Activated CD8-positive, alpha-beta memory T cell treated with anti-CD3 and anti-CD28 coated beads, Interleukin-2, amount 50 U/mL, for 1 hour (primary cell): Measurements from ENCODE around the gene CD79A.
"Not testable (repeated sequence)": the region's sequence is repeated elsewhere in the genome, so short reads cannot be mapped to it uniquely, and the experiment has no call there.

ENCODE experiments used
- DNase-seq: peaks from one replicate; pipeline ENCODE4 v3.0.0-alpha.2; 2020; ENCODE audit errors: extremely low read depth

CD79A gene

DNA sequence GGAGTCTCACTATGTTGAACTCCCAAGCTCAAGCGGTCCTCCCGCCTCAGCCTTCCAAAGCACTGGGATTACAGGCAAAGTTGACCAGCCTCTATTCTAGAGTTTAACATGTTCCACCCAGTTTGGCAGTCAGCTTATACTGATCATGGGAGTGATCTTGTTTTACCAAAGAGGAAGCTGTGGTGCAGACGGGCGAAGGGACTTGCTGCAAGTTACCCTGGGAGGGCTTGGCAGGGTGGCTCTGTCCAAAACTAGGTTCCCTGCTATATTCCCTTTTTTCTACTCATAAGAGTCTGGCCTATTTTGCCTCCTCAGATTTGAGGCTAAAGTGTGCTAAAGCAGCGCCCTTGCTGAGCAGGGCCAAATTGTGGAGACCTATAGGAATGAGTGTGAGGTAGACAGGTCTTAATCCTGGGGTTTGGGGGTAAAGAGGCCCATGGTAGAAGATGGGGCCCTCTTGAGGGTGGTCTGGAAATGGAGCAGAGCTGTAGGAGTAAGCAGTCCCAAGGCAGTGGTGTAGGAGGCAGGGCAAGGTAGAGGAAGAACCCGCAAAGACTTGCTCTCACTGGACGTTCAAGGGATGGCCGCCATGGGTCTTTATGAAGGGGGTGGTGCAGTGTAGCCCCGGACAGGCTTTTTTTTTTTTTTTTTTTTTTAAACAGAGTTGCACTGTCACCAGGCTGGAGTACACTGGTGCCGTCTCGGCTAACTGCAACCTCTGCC, 13.7 kb upstream of the CD79A start:
- DNase-seq = no peak

GRCh38 chr19:41864374-41864773, 12.7 kb upstream of the CD79A start:
- no peak for DNase-seq

- DNase-seq = no peak
Measured at GRCh38 chr19:41866284-41866683, 10.8 kb upstream of the CD79A start.

GRCh38 chr19:41868120-41868988, 8.7 kb upstream of the CD79A start:
- no peak for DNase-seq

DNA sequence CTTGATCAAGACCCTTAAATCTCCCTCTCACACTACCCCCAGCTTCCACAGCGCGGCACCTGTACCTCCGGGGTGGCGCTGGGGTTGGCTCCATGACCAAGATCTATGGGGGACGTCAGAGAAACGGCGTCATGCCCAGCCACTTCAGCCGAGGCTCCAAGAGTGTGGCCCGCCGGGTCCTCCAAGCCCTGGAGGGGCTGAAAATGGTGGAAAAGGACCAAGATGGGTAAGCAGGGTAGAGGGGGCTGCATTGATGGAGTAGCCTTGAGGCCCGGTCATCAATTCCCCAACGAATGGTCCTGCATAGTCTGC, 8.1 kb upstream of the CD79A start:
- DNase-seq = no peak

GRCh38 chr19:41869374-41869955, 7.6 kb upstream of the CD79A start:
- DNase-seq = no peak

DNA sequence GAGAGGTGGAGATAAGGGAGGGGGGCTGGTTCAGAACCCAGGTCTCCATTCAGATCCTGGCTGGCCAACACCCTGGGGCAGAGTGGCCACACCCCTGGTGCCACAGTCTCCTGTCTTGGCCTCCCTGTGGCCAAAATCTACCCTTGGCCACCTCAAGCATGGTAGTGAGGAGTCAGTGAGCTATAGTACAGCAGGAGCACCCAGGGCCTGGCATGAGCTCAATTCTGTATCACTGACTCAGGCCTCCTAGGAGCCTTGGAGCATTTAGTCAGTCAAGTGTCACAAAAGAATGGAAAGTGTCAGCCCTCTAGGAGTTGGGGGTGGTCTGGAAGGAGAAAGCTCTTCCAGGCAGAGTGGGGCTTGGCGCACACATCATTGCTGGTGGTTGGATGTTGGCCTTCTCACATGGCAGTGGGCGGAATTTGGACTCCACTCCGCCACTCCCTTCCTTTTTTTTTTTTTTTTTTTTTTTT, 6.6 kb upstream of the CD79A start:
- no peak for DNase-seq

GRCh38 chr19:41871573-41872383, 5.3 kb upstream of the CD79A start:
- no peak for DNase-seq

DNA sequence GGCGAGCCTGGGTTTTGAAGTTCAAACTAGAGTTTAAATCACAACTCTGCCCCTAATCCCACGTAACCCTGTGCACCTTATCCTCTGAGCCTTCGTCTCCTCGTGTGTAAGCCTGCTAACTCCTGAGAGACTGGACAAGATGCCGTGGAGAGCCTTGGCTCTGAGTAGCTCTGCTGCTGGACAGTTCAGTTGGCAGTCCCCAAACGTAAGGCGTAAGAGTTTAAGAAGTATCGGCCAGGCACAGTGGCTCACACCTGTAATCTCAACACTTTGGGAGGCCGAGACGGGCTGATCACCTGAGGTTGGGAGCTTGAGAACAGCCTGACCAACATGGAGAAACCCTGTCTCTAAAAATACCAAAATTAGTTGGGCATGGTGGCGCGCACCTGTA, 4.7 kb upstream of the CD79A start:
- DNase-seq = no peak

- no peak for DNase-seq
Measured at GRCh38 chr19:41872775-41873647, 4.1 kb upstream of the CD79A start.

GRCh38 chr19:41875973-41876372, 1.1 kb upstream of the CD79A start:
- DNase-seq = not testable (repeated sequence)

- no peak for DNase-seq
Measured at GRCh38 chr19:41877916-41878905, 1.1 kb downstream of the CD79A start.

DNA sequence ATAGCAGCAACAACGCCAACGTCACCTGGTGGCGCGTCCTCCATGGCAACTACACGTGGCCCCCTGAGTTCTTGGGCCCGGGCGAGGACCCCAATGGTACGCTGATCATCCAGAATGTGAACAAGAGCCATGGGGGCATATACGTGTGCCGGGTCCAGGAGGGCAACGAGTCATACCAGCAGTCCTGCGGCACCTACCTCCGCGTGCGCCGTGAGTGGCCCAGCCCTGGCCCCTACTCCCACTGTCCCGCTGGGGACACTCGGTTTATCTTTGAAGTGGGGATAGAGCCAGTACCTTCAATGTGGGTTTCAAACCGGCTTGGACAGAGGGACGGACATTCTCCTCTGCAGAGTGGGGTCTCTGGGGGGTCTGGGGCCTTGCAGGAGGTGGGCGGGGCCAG, 2.0 kb downstream of the CD79A start:
- DNase-seq = no peak

GRCh38 chr19:41879670-41880328, 2.7 kb downstream of the CD79A start:
- DNase-seq = no peak

DNA sequence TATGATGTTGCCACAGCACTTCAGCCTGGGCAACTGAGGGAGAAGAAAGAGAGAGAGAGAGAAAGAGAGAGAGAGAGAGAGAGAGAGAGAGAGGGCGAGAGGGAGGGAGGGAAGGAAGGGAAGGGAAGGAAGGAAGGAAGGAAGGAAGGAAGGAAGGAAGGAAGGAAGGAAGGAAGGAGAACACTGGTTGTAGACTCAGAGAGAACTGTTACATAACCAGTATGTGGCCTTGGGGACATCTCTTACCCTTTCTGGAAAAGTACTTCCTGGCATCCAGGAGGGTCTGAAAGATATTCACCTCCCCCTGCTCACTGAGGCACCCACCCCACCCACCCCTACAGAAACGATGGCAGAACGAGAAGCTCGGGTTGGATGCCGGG, 3.2 kb downstream of the CD79A start:
- no peak for DNase-seq

GRCh38 chr19:41882568-41883462, 5.7 kb downstream of the CD79A start, which contains the start of gene ARHGEF1:
TSS of gene ARHGEF1 (plus strand) at chr19:41883184. CDS start at chr19:41888083, 4,899 bp downstream.
- DNase-seq = no peak

GRCh38 chr19:41883463-41883820, 6.4 kb downstream of the CD79A start:
- no peak for DNase-seq
